Endothelial cell of umbilical vein (primary cell): Measurements from ENCODE around the gene TWIST2. TPM values are rescaled to one million over a fixed set of nuclear protein-coding genes. Genes with fewer than 3 reads are reported as not detected.

Experiments used
- BruUV-seq: library from RNA; stranded (reverse); fragments of 400-500 nt; replicated peaks from 2 replicates; lab custom pipeline; 2021; lab: Mats Ljungman, UMichigan
- CTCF ChIA-PET: fragments of 300-600, 350-600 bp; sonication (Branson Sonifier 250); formaldehyde crosslinking; loops from one replicate; lab custom pipeline; 2021; ENCODE audit warnings: antibody characterized with exemption, inconsistent platforms; lab: Charles Lee
- POLR2A ChIA-PET: fragments of 300-600, 350-600 bp; sonication (Branson Sonifier 250); formaldehyde crosslinking; loops from one replicate; lab custom pipeline; 2021; ENCODE audit warnings: antibody characterized with exemption, inconsistent platforms; lab: Charles Lee
- DNase-seq: peaks from one replicate; pipeline ENCODE4 v3.0.0-alpha.2; 2011; ENCODE audit warnings: low read depth, low spot score
- FAIRE-seq: peaks from 2 replicates; lab custom pipeline; 2011; peaks lifted over from hg19 to GRCh38; lab: Jason Lieb, UNC
- H2AFZ ChIP-seq: 2 replicates; pipeline ENCODE4 v1.6.0; 2012; ENCODE audit warnings: low read depth, low read length, control low read depth, inconsistent platforms
- H3K27ac ChIP-seq: 2 replicates; pipeline ENCODE4 v1.5.1; 2011; ENCODE audit warnings: low read depth, mild to moderate bottlenecking, control low read depth, low read length, moderate library complexity; ENCODE audit not compliant: insufficient read depth
- H3K27me3 ChIP-seq, 2 experiments: 2 replicates each; pipeline versions ENCODE4 v1.6.0 to v1.6.1; 2011; ENCODE audit warnings: low read length in 2 of 2, mixed read lengths in 1 of 2; ENCODE audit not compliant: control insufficient read depth in 2 of 2, insufficient read depth in 2 of 2
- H3K36me3 ChIP-seq, 2 experiments: 2 replicates in 1 of 2; 3 replicates in 1 of 2; pipeline ENCODE4 v1.5.1; 2011; ENCODE audit warnings: low read length in 2 of 2, mild to moderate bottlenecking in 1 of 2, moderate library complexity in 1 of 2; ENCODE audit not compliant: control insufficient read depth in 2 of 2, insufficient read depth in 2 of 2; ENCODE audit errors: extremely low read depth in 1 of 2
- H3K4me1 ChIP-seq: 3 replicates; pipeline ENCODE4 v1.5.1; 2011; ENCODE audit warnings: mild to moderate bottlenecking, low read length; ENCODE audit not compliant: control insufficient read depth, insufficient read depth; ENCODE audit errors: extremely low read depth
- H3K4me2 ChIP-seq: 2 replicates; pipeline ENCODE4 v1.6.1; 2011; ENCODE audit warnings: low read length, control low read depth, mixed read lengths; ENCODE audit not compliant: insufficient read depth
- H3K4me3 ChIP-seq, 3 experiments: fragments of 200-600 bp in 1 of 3; sonication (generic), shearing (Covaris generic) in 1 of 3; replicated peaks in 1 of 3; 2 replicates each; pipeline ENCODE4 v1.5.1; 2011 to 2016; ENCODE audit warnings: control low read depth in 3 of 3, low read length in 3 of 3, mild to moderate bottlenecking in 2 of 3, inconsistent platforms in 1 of 3, low read depth in 1 of 3, moderate library complexity in 1 of 3; ENCODE audit not compliant: insufficient read depth in 1 of 3
- H3K79me2 ChIP-seq: 2 replicates; pipeline ENCODE4 v1.6.0; 2012; ENCODE audit warnings: low read length, inconsistent platforms; ENCODE audit not compliant: control insufficient read depth, insufficient read depth
- H3K9ac ChIP-seq: replicated peaks from 2 replicates; pipeline ENCODE3; 2011; ENCODE audit warnings: low read length, control low read depth; ENCODE audit not compliant: insufficient read depth; ENCODE audit errors: extremely low read depth
- H3K9me1 ChIP-seq: replicated peaks from 3 replicates; pipeline ENCODE4 v1.6.0; 2011; ENCODE audit warnings: mild to moderate bottlenecking, low read length; ENCODE audit not compliant: control insufficient read depth, insufficient read depth; ENCODE audit errors: extremely low read depth
- H3K9me3 ChIP-seq: replicated peaks from 2 replicates; pipeline ENCODE4 v1.5.1; 2012; ENCODE audit warnings: low read length, inconsistent platforms; ENCODE audit not compliant: control insufficient read depth, insufficient read depth
- H4K20me1 ChIP-seq: replicated peaks from 2 replicates; pipeline ENCODE3; 2011; ENCODE audit warnings: mild to moderate bottlenecking, low read length; ENCODE audit not compliant: control insufficient read depth, insufficient read depth; ENCODE audit errors: extremely low read depth
- CTCF ChIP-seq, 2 donors: IDR thresholded peaks; 1 replicate in 1 of 2; 2 replicates in 1 of 2; pipeline ENCODE4 v1.5.1; 2011; ENCODE audit warnings: low read length in 2 of 2, mild to moderate bottlenecking in 2 of 2, moderate library complexity in 2 of 2, control low read depth in 1 of 2, inconsistent platforms in 1 of 2, low read depth in 1 of 2; ENCODE audit not compliant: insufficient read depth in 1 of 2; ENCODE audit errors: extremely low read depth in 1 of 2
- EZH2 ChIP-seq: IDR thresholded peaks from 2 replicates; pipeline ENCODE4 v1.6.1; 2012; ENCODE audit warnings: borderline replicate concordance, low read depth, mild to moderate bottlenecking, moderate library complexity, low read length, inconsistent platforms; ENCODE audit not compliant: severe bottlenecking
- FOS ChIP-seq: IDR thresholded peaks from 2 replicates; pipeline ENCODE4 v1.6.1; 2011; ENCODE audit warnings: mild to moderate bottlenecking, low read length, moderate library complexity, borderline replicate concordance; ENCODE audit not compliant: insufficient read depth
- GATA2 ChIP-seq: IDR thresholded peaks from 2 replicates; pipeline ENCODE4 v1.7.0; 2011; ENCODE audit warnings: low read depth, mild to moderate bottlenecking, moderate library complexity, mixed read lengths, low read length; ENCODE audit not compliant: insufficient read length, insufficient read depth
- JUN ChIP-seq: IDR thresholded peaks from 2 replicates; pipeline ENCODE4 v1.6.1; 2011; ENCODE audit warnings: borderline replicate concordance, low read depth; ENCODE audit not compliant: insufficient read length, insufficient read depth
- MAX ChIP-seq: IDR thresholded peaks from 2 replicates; pipeline ENCODE4 v1.6.1; 2011; ENCODE audit not compliant: insufficient read depth, insufficient read length
- MYC ChIP-seq: IDR thresholded peaks from one replicate; pipeline ENCODE4 v1.6.1; 2011; ENCODE audit warnings: mild to moderate bottlenecking, low read depth, low read length
- POLR2A ChIP-seq: IDR thresholded peaks from 2 replicates; pipeline ENCODE4 v1.6.1; 2012; ENCODE audit warnings: low read depth, mild to moderate bottlenecking, control low read depth, low read length
- POLR2AphosphoS5 ChIP-seq: IDR thresholded peaks from 2 replicates; pipeline ENCODE4 v1.6.1; 2012; ENCODE audit warnings: low read depth, mild to moderate bottlenecking, control low read depth, low read length, moderate library complexity; ENCODE audit not compliant: insufficient read depth
- dilution Hi-C: fragments of 300-500 bp; cut with MboI; formaldehyde crosslinking; loops from one replicate; pipeline ENCODE4 v1.15.0; 2019; ENCODE audit warnings: low sequenced_read_pairs; ENCODE audit not compliant: extremely low pct_ligation_motif_present
- intact Hi-C: fragments of 100-400 bp; cut with micrococcal nuclease; formaldehyde crosslinking; loops from one replicate; pipeline ENCODE4 v1.10.0; 2022
- polyA plus RNA-seq, 4 experiments: library from polyadenylated mRNA; depleted of rRNA in 3 of 4; stranded (reverse) in 3 of 4; unstranded in 1 of 4; fragments of >200 nt; gene quantifications; 2 replicates each; pipeline versions ENCODE4 v1.2.1 to v1.2.3, GENCODE V29; 2011 to 2012; ENCODE audit warnings: missing spikeins in 1 of 4
- total RNA-seq: library from RNA; stranded (reverse); gene quantifications from 2 replicates; pipeline ENCODE4 v1.2.3, GENCODE V29; 2021

The TWIST2 gene
- total and polyA plus RNA-seq, 2 donors (not counting 3 experiments of a cell fraction or from before 2014, with no cell fraction given) = 2.3 to 3.4 TPM

- Histone ChIP-seq H3K9me1 (no peaks in the 10 kb centered on the region), H2AFZ (no peak overlapping the region), H3K36me3 (no peaks in the 10 kb centered on the region), H3K27ac (no peak overlapping the region), H3K27me3 (no peaks in the 10 kb centered on the region), H3K79me2 (no peaks in the 10 kb centered on the region), H3K9me3 (no peaks in the 10 kb centered on the region), H4K20me1 (no peaks in the 10 kb centered on the region), H3K4me1 (no peaks in the 10 kb centered on the region), H3K9ac (no peak overlapping the region), H3K4me2 (no peak overlapping the region), H3K4me3 (no peak overlapping the region)
- CTCF ChIA-PET = no interaction called here
- intact Hi-C loops (no loop called here), dilution Hi-C loops (no loop called here)
- FAIRE-seq = no peak
- TF ChIP-seq MYC = no peak
- TF ChIP-seq POLR2AphosphoS5 = no peak
- TF ChIP-seq FOS = no peak
- no peak for TF ChIP-seq JUN
- DNase-seq = no peak
- no TSS peak for BruUV-seq
- POLR2A ChIA-PET = no interaction called here
Measured at GRCh38 chr2:238913931-238914647, 66.2 kb downstream of the TWIST2 start.

GRCh38 chr2:238914648-238915015 is 66.7 kb downstream of the TWIST2 start:
- TF ChIP-seq CTCF (IDR thresholded peaks at IDR 0.05; ENCODE audit: extremely low read depth in 1 of 2, insufficient read depth in 1 of 2, low read depth in 1 of 2, low read length in 2 of 2) = no peak
- no peak for TF ChIP-seq EZH2
- TF ChIP-seq MYC = no peak
- no peak for TF ChIP-seq MAX
- no peak for TF ChIP-seq GATA2
- no peak for TF ChIP-seq POLR2A
- no peak for TF ChIP-seq FOS
- no peak for TF ChIP-seq POLR2AphosphoS5
- TF ChIP-seq JUN = no peak
- no peaks in the 10 kb centered on the region for H4K20me1 ChIP-seq
- no peaks in the 10 kb centered on the region for H3K27me3 ChIP-seq
- no peak overlapping the region for H3K27ac ChIP-seq
- CTCF ChIA-PET = no interaction called here
- dilution Hi-C loops (no loop called here), intact Hi-C loops (no loop called here)
- H3K9me3 ChIP-seq = no peaks in the 10 kb centered on the region
- BruUV-seq = no TSS peak
- H3K9ac ChIP-seq = no peak overlapping the region
- H3K36me3 ChIP-seq = no peaks in the 10 kb centered on the region
- POLR2A ChIA-PET = no interaction called here
- no peak overlapping the region for H3K4me2 ChIP-seq
- H2AFZ ChIP-seq = no peak overlapping the region
- no peaks in the 10 kb centered on the region for H3K4me1 ChIP-seq
- FAIRE-seq = no peak
- no peak for DNase-seq
- no peaks in the 10 kb centered on the region for H3K79me2 ChIP-seq
- no peaks in the 10 kb centered on the region for H3K9me1 ChIP-seq
- H3K4me3 ChIP-seq = no peak overlapping the region
